Coronary artery (tissue), 2 donors: ENCODE data around the gene ADIPOR2.

Experiments
- DNase-seq: peaks from one replicate; pipeline ENCODE4 v3.0.0-alpha.2; 2017; ENCODE audit warnings: low spot score
- H3K27ac ChIP-seq, 2 donors: fragments of 200-600 bp; sonication (generic); one replicate each; pipeline ENCODE4 v1.5.1; 2016 to 2019
- H3K4me3 ChIP-seq: fragments of 200-600 bp; sonication (generic); 2 replicates; pipeline ENCODE4 v1.5.1; 2016; ENCODE audit warnings: mild to moderate bottlenecking, moderate library complexity
- TF ChIP-seq, protein P1 (sequence below): fragments of 200-600 bp; sonication (generic); IDR thresholded peaks from one replicate; pipeline ENCODE4 v1.5.1; 2019; ENCODE audit warnings: antibody characterized with exemption

ADIPOR2 gene

DNA sequence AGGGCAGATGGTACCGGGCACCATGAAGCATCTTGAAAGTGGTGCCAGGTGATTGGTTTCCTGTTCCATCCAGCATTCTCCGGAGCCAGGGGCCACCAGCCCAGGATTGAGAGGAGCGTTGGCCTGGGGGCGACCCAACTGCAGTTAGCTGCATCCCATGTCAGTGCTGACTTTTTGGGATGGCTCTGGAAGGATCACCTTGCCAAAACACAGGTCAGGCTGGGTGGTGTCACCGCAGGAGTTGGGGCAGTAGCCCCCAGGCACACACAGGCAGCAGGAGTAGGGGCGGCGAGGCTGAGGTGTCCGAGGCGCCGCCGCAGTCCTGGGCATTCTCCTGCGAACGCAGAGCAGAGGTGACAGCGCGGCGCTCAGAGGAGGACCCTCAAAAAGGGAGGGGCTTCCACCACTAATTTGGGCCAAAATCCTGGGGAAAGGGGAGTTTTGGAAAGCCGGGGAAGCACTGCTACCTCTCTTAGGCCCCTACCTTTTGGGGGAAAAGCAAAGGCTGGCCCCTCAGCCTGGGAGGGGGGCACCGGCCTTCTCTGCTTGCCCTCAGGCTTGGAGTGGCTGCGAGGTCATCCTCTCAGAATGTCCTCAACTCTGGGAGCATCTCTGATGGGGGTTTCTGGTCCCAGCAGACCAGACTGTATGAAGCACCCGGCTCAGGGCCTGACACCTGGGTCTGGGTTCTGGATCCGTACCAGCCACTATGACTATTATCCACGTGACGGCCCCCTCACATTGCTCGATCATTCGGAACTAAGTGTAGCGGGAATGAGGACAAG, 102.7 kb downstream of the ADIPOR2 start:
- Histone ChIP-seq H3K27ac (no peak overlapping the region), H3K4me3 (no peak overlapping the region)
- TF ChIP-seq, protein P1, sequence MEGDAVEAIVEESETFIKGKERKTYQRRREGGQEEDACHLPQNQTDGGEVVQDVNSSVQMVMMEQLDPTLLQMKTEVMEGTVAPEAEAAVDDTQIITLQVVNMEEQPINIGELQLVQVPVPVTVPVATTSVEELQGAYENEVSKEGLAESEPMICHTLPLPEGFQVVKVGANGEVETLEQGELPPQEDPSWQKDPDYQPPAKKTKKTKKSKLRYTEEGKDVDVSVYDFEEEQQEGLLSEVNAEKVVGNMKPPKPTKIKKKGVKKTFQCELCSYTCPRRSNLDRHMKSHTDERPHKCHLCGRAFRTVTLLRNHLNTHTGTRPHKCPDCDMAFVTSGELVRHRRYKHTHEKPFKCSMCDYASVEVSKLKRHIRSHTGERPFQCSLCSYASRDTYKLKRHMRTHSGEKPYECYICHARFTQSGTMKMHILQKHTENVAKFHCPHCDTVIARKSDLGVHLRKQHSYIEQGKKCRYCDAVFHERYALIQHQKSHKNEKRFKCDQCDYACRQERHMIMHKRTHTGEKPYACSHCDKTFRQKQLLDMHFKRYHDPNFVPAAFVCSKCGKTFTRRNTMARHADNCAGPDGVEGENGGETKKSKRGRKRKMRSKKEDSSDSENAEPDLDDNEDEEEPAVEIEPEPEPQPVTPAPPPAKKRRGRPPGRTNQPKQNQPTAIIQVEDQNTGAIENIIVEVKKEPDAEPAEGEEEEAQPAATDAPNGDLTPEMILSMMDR = no peak
- peak; percentile 69 for DNase-seq

DNA sequence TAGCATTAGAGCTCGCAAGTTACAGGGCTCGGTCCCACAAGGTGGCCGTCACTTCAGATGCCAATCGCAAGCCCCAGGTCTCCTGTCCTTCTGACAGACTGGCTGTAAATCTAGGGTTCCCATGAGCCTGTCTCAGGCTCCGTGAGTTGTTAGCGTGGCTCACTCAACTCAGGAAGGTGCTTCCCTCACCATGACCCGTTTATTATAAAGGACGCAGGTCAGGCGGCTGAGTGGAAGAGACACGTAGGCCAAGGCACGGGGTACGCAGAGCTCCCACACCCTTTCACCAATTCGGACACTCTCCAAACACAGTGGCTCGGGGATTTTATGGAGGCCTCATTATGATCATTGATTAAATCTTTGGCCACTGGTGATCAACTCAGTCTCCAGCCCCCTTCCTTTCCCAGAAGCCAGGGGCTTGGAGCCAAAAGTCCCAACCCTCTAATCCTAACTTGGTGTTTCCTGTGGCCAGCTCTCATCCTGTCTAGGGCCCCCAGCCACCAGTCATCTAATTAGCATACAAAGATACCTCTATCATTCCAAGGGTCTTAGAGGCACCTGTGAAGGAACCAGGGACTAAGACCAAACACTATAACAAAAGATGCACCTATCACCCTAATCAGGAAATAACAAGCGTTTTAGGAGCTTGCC, 103.7 kb downstream of the ADIPOR2 start:
- peak; percentile 60 for DNase-seq
- TF ChIP-seq, protein P1 = no peak
- Histone ChIP-seq H3K4me3 (no peak overlapping the region), H3K27ac (no peak overlapping the region)

DNA sequence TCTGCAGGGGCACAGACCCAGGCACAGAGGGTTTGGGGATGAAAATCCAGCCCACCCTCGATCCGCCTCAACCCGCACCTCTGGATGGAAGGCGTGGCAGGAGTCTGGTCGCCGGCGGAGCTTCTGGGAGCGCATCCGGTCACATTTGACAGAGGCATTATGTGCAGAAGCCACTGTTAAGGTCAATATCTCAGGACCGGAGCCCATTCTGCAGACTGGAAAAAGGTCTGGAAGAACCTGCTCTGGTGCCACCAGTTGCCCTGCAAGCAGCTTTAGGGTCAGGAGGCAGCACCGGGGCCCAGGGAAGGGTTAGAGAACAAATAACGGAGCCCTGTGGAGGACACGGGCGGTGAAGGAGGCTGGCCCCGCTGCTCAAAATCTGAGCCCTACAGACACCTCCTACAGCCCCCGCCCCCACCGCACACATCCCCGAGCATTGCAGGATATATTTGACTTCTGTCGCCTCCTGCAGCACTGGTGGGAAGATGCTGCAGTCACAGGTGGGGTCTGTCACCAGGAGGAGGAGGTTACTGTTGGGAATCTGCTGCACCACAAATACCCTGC, 104.4 kb downstream of the ADIPOR2 start:
- TF ChIP-seq, protein P1 = no peak
- DNase-seq = peak; percentile 68
- Histone ChIP-seq H3K27ac (peak overlapping the region in 1 of 2 donors; percentile 83), H3K4me3 (peak overlapping the region; percentile 78)

DNA sequence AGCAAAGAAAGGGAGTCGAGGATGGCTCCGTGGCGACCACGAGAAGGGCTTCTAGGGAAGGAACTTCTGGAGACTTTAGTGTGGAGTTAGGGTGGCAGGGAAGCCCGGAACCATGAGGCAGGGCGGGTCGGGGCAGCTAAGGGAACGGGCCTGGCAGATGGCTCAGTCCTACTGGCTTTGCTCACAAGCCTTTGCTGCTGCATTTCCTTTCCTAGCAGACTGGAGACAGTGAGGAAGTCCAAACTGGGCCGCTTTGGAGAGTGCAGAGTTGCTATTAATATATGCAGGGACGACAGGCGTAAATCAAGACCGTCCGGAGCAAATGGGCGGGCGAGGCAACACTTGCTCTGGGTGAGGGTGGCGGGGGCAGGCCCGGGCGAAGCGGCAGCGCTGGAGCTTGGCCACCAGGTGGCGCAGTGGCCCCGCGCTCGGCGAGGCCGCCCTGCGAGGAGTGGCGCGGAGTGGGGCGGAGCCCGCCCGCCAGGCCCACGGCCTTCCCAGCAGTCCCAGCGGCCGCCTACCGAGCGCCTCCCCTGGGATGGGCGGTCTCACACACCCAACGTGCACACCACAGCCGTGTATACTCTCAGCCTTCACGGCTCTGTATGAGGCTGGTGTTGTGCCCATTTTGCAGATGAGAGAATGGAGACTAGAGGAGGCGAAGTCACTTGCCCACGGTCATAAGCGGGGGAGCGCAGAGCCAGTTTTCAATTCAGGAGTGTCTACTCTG, 105.1 kb downstream of the ADIPOR2 start:
- TF ChIP-seq, protein P1 = peak; percentile 95
- peak; percentile 92 for DNase-seq
- Histone ChIP-seq H3K27ac (peak overlapping the region; percentile 54 to 83), H3K4me3 (peak overlapping the region; percentile 78)

DNA sequence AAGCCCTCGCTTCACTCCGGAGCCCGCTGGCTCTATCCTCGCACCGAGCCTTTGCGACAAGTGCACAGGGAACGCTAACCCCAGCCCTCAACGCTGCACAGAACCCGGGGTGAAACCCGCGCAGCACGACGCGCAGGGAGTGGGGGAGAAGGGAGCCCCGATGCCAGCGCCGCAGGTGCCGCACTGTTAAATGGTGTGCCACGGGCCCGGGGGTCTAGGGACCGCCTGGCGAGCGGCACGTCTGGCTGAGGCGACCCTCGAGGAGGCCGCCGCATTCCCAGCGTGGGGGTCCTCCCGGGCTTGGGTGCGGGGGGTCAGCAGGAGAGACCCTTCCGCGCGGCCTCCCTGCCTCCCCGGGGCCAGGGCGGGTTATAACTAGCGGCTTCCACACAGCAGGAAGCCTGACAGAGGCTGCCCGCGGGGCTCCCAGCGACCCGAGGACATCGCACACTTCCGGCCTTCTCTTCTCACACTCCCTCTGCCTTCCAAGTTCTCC, 105.7 kb downstream of the ADIPOR2 start:
- Histone ChIP-seq H3K4me3 (peak overlapping the region; percentile 78), H3K27ac (peak overlapping the region; percentile 54 to 83)
- DNase-seq = peak; percentile 78
- TF ChIP-seq, protein P1 = no peak

DNA sequence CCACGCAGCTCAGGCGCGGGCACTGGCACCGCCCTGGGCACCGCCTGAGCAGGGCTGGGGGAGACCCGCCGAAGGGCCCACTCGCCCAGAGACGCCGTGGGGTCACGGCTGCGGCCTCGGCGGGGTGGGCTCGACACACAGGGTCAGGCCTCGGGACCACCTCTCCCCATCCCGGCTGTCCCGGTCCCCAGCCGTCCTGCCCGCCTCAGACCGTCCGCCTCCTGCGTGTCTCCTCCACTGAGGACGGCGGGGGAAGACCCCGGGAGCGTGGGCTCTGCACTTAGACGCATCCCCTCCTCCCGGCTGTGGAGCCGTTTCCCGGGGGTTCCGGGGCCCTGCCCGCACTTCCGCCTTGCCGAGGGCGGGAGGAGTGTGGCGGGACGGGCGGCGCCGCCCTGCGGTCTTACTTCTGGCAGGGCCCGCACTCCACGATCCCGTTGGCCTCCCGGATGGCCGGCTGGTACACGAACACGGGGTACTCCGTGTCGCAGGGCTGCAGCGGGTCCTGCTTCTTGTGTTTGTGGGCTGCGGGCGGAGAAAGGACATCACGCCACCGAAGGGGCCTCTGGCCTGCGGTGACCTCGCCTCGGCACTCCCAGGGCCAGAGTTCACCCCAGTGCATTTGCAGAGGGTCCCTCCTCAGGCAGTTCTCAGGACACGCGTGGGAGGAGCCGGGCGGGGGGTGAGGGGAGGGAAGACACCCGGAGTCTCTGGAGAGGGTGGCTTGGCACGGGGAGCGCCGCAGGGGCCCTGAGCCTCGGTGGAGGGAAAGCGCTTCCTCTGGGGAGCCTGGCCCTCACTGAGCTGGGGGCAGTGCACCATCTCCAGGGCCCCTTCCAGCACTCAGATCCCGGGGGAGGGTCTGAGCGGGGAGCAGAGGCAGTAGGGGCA, 106.4 kb downstream of the ADIPOR2 start:
- Histone ChIP-seq H3K27ac (peak overlapping the region; percentile 54 to 83), H3K4me3 (peak overlapping the region; percentile 78)
- DNase-seq = peak; percentile 78
- TF ChIP-seq, protein P1 = no peak
